ENCODE data around the gene AKAP6. TPM values are rescaled to one million over a fixed set of nuclear protein-coding genes. Genes with fewer than 3 reads are reported as not detected.

AKAP6 gene
- total and polyA plus RNA-seq, 2 of the 8 experiments (the other 6 are each of a cell fraction or from before 2014, with no cell fraction given), result 0.09 to 0.89 TPM

DNA sequence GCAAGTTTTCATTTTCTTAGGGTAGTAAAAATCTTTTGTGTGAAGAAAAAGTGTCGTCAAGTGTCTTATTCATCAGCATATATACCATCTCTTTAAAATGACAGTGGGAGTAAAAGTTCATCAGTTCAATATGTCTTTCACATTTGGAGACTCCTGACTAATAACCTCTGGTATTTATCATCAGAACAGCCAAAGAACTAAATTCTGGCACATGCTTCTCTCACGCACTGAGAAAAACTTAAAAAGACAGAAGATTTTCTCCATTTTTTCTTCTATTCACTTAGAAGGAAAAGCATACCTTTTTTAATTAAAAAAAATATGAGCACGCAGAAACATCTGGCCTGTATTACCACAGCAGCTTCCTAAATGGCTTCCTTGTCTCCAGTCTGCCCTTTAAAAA is 265.7 kb downstream of the AKAP6 start:
- WGBS, 2 experiments (ENCODE audit: extremely low coverage in 1 of 2, insufficient coverage in 1 of 2, insufficient read length in 1 of 2, insufficient replicate concordance in 2 of 2, low coverage in 1 of 2, low lambda C conversion rate in 2 of 2, missing lambda C conversion rate in 1 of 2), result 89% methylated on average over 3 of the region's 3 CpGs; no CpG with 5 or more reads in 1 of the 2 experiments
- Histone ChIP-seq H4K20me1 (replicated peaks in 1 of 2; ENCODE audit: control insufficient read depth in 1 of 2, insufficient read depth in 2 of 2, low read length in 2 of 2) (no peaks in the 10 kb centered on the region), H3K4me3 (ENCODE audit: extremely low read depth in 1 of 4, insufficient read depth in 2 of 4, low read depth in 3 of 4, low read length in 4 of 4) (no peak overlapping the region), H3K79me2 (ENCODE audit: control insufficient read depth in 1 of 2, insufficient read depth in 2 of 2, low read length in 2 of 2) (no peaks in the 10 kb centered on the region), H4K91ac (replicated peaks; ENCODE audit: insufficient read length, low read length) (no peak overlapping the region), H3K36me3 (ENCODE audit: control insufficient read depth in 2 of 4, insufficient read depth in 4 of 4, low read length in 3 of 4) (no peaks in the 10 kb centered on the region), H3K9me3 (ENCODE audit: insufficient read depth in 2 of 2, low read depth in 1 of 2, low read length in 1 of 2) (no peaks in the 10 kb centered on the region), H2BK120ac (replicated peaks; ENCODE audit: low read depth, low read length) (no peak overlapping the region), H3K27ac (ENCODE audit: low read depth, low read length) (no peak overlapping the region), H3K14ac (ENCODE audit: insufficient read length) (no peak overlapping the region), H3K4me2 (ENCODE audit: insufficient read depth in 1 of 2, low read depth in 2 of 2, low read length in 2 of 2) (no peak overlapping the region), H2AFZ (ENCODE audit: low read length) (no peak overlapping the region), H2AK5ac (ENCODE audit: low read depth, low read length) (no peak overlapping the region), H4K5ac (ENCODE audit: insufficient read length, low read depth, low read length) (no peak overlapping the region), H2BK12ac (ENCODE audit: low read depth, low read length) (no peak overlapping the region), H3K27me3 (replicated peaks in 1 of 4; ENCODE audit: control insufficient read depth in 3 of 4, extremely low read depth in 1 of 4, insufficient read depth in 3 of 4, low read length in 3 of 4) (no peaks in the 10 kb centered on the region), H4K8ac (ENCODE audit: extremely low read depth, insufficient read depth, low read length) (no peak overlapping the region), H3K23me2 (ENCODE audit: low read depth, low read length) (no peaks in the 10 kb centered on the region), H3K23ac (ENCODE audit: insufficient read length) (no peak overlapping the region), H3K18ac (ENCODE audit: extremely low read depth, low read length) (no peak overlapping the region), H2BK20ac (ENCODE audit: low read length) (no peak overlapping the region), H3K79me1 (ENCODE audit: low read depth, low read length) (no peaks in the 10 kb centered on the region), H3K56ac (replicated peaks; ENCODE audit: insufficient read length, low read depth, low read length) (no peak overlapping the region), H3K9ac (replicated peaks in 1 of 4; ENCODE audit: extremely low read depth in 1 of 4, low read depth in 3 of 4, low read length in 3 of 4) (no peak overlapping the region), H2BK5ac (ENCODE audit: low read depth, low read length) (no peak overlapping the region), H3K4me1 (replicated peaks in 1 of 4; ENCODE audit: control insufficient read depth in 3 of 4, insufficient read depth in 4 of 4, low read length in 3 of 4) (no peaks in the 10 kb centered on the region), H2BK15ac (ENCODE audit: low read length) (no peak overlapping the region), H3K4ac (replicated peaks; ENCODE audit: insufficient read length, low read depth, low read length) (no peak overlapping the region)
- DNase-seq (ENCODE audit: low read depth in 1 of 2, low spot score in 2 of 2), result no peak
- CTCF ChIA-PET (ENCODE audit: partially characterized antibody), result interaction anchor here (1.1 to 1.2 kb wide), 2 partner anchors 98 to 1729 kb away, joined by 3 read pairs; no protein-coding TSS in a partner anchor
- POLR2A ChIA-PET (ENCODE audit: partially characterized antibody), result no interaction called here
- FAIRE-seq, result no peak
- TF ChIP-seq TAF7 (optimal IDR thresholded peaks at IDR 0.05; ENCODE audit: borderline replicate concordance, low read depth, low read length) (no peak), RBBP5 (IDR thresholded peaks at IDR 0.05; ENCODE audit: borderline replicate concordance, low read depth, low read length) (no peak), CEBPB (IDR thresholded peaks at IDR 0.05; ENCODE audit: low read depth, low read length) (no peak), RFX5 (IDR thresholded peaks at IDR 0.05; ENCODE audit: borderline replicate concordance, low read depth, low read length) (no peak), CHD1 (IDR thresholded peaks at IDR 0.05; ENCODE audit: low read depth, low read length) (no peak), SIN3A (conservative IDR thresholded peaks at IDR 0.05 in 1 of 2, IDR thresholded peaks at IDR 0.05 in 1 of 2; ENCODE audit: low read depth in 1 of 2, low read length in 2 of 2) (no peak), CBX5 (IDR thresholded peaks at IDR 0.05; ENCODE audit: low read depth, low read length) (no peak)
